ENCODE results near the gene MLKL. TPM values are rescaled to one million over a fixed set of nuclear protein-coding genes. Genes with fewer than 3 reads are reported as not detected.

The MLKL gene
- total and polyA plus RNA-seq, 2 of the 13 experiments (the other 11 are each of a cell fraction or from before 2014, with no cell fraction given), result 6.4 to 10.7 TPM

GRCh38 chr16:74743668-74744299 lies 43.1 kb upstream of the MLKL start:
- peak overlapping the region; percentile 12 to 51 (median 41); a peak in 5 of 6 replicates for H3K4me3 ChIP-seq (replicated peaks in 1 of 3; ENCODE audit: insufficient read depth in 1 of 3, low read depth in 2 of 3, low read length in 3 of 3)
- peaks cover 2 to 53% of the 10 kb centered on the region in 2 experiments; a peak in 4 of 5 replicates for H3K27me3 ChIP-seq (ENCODE audit: control insufficient read depth in 1 of 2, insufficient read depth in 2 of 2, low read length in 2 of 2)
- FAIRE-seq (peak; percentile 55), ATAC-seq (peak; percentile 51), DNase-seq (ENCODE audit: low spot score) (peak; percentile 52)
- H3K27ac ChIP-seq (ENCODE audit: extremely low read length, insufficient read depth, low read length), result no peak overlapping the region
- ChIA-PET CTCF (ENCODE audit: low intra/inter-chr PET ratio, low total read pairs) (no interaction called here), POLR2A (no interaction called here)
- H4K20me1 ChIP-seq (ENCODE audit: insufficient read depth, low read length), result no peaks in the 10 kb centered on the region
- H2AFZ ChIP-seq (ENCODE audit: low read length), result no peak overlapping the region
- intact Hi-C loops (cut with micrococcal nuclease; ENCODE audit: unreplicated experiment) (no loop called here), in situ Hi-C loops (cut with HindIII; ENCODE audit: extremely low pct_ligation_motif_present, low pct_unique_long_range_greater_than_20kb) (no loop called here)
- BruUV-seq (replicated peaks), result no TSS peak
- no peaks in the 10 kb centered on the region for H3K36me3 ChIP-seq (replicated peaks in 1 of 2; ENCODE audit: control insufficient read depth in 1 of 2, insufficient read depth in 2 of 2, low read length in 2 of 2)
- H3K9me3 ChIP-seq (ENCODE audit: low read length), result no peaks in the 10 kb centered on the region
- no peak overlapping the region; the same call in 1 of the 2 replicates for H3K9ac ChIP-seq (ENCODE audit: insufficient read depth, low read depth, low read length)
- no peaks in the 10 kb centered on the region for H3K79me2 ChIP-seq (ENCODE audit: insufficient read depth, low read length)
- WGBS (ENCODE audit: low lambda C conversion rate), result 1% methylated on average over 15 of the region's 15 CpGs
- peaks cover 22% of the 10 kb centered on the region for H3K4me1 ChIP-seq (ENCODE audit: insufficient read depth, low read length)
- H3K4me2 ChIP-seq (ENCODE audit: low read depth, low read length), result peak overlapping the region; percentile 74
- TF ChIP-seq TGIF2 (CRISPR knock-in tag; IDR thresholded peaks at IDR 0.05) (0 out of 2 replicates have a peak, but pooled peaks have one; percentile 42), BHLHE40 (IDR thresholded peaks at IDR 0.05; ENCODE audit: low read length) (no peak), ZNF121 (CRISPR knock-in tag; IDR thresholded peaks at IDR 0.05) (peak; percentile 88), ZNF768 (CRISPR knock-in tag; IDR thresholded peaks at IDR 0.05) (0 out of 2 replicates have a peak, but pooled peaks have one; percentile 17), MYC (CRISPR knock-in tag; IDR thresholded peaks at IDR 0.05; ENCODE audit: borderline replicate concordance) (peak; percentile 29; the same call in 1 of the 2 replicates), HNRNPL (IDR thresholded peaks at IDR 0.05; ENCODE audit: low read depth, low read length) (peak; percentile 56; the same call in 1 of the 2 replicates), GABPA (IDR thresholded peaks at IDR 0.05; ENCODE audit: low read depth, low read length) (no peak), GABPA (CRISPR knock-in tag; IDR thresholded peaks at IDR 0.05; ENCODE audit: low read depth) (no peak), SOX6 (IDR thresholded peaks at IDR 0.05) (no peak), SOX6 (CRISPR knock-in tag; IDR thresholded peaks at IDR 0.05) (0 out of 2 replicates have a peak, but pooled peaks have one; percentile 13), RFX5 (IDR thresholded peaks at IDR 0.05; ENCODE audit: low read depth, low read length) (0 out of 2 replicates have a peak, but pooled peaks have one; percentile 65), THAP9 (CRISPR knock-in tag; IDR thresholded peaks at IDR 0.05; ENCODE audit: borderline replicate concordance) (0 out of 2 replicates have a peak, but pooled peaks have one; percentile 48), PRDM15 (CRISPR knock-in tag; IDR thresholded peaks at IDR 0.05) (peak; percentile 98)
- TF ChIP-seq, protein P1, sequence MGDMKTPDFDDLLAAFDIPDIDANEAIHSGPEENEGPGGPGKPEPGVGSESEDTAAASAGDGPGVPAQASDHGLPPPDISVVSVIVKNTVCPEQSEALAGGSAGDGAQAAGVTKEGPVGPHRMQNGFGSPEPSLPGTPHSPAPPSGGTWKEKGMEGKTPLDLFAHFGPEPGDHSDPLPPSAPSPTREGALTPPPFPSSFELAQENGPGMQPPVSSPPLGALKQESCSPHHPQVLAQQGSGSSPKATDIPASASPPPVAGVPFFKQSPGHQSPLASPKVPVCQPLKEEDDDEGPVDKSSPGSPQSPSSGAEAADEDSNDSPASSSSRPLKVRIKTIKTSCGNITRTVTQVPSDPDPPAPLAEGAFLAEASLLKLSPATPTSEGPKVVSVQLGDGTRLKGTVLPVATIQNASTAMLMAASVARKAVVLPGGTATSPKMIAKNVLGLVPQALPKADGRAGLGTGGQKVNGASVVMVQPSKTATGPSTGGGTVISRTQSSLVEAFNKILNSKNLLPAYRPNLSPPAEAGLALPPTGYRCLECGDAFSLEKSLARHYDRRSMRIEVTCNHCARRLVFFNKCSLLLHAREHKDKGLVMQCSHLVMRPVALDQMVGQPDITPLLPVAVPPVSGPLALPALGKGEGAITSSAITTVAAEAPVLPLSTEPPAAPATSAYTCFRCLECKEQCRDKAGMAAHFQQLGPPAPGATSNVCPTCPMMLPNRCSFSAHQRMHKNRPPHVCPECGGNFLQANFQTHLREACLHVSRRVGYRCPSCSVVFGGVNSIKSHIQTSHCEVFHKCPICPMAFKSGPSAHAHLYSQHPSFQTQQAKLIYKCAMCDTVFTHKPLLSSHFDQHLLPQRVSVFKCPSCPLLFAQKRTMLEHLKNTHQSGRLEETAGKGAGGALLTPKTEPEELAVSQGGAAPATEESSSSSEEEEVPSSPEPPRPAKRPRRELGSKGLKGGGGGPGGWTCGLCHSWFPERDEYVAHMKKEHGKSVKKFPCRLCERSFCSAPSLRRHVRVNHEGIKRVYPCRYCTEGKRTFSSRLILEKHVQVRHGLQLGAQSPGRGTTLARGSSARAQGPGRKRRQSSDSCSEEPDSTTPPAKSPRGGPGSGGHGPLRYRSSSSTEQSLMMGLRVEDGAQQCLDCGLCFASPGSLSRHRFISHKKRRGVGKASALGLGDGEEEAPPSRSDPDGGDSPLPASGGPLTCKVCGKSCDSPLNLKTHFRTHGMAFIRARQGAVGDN (CRISPR knock-in tag; IDR thresholded peaks at IDR 0.05), result peak; percentile 64

Measured in HepG2 (cell line).